ENCODE data around the gene APOC1.
"Not testable (repeated sequence)": the region's sequence is repeated elsewhere in the genome, so short reads cannot be mapped to it uniquely, and the experiment has no call there.

DNA sequence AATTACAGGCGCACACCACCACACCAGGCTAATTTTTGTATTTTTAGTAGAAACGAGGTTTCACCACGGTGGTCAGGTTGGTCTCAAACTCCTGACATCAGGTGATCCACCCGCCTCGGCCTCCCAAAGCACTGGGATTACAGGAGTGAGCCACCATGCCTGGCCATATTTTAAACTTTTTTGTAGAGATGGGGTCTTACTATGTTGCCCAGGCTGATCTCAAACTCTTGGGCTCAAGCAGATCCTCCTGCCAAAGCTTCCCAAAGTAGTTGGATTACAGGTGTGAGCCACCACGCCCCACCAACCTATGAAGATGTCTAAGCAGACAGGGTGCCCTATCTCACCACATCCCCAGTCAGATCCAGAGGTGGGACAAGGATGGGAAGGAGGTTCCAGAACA, 2.5 kb upstream of the APOC1 start:
- TF ChIP-seq, protein P1, sequence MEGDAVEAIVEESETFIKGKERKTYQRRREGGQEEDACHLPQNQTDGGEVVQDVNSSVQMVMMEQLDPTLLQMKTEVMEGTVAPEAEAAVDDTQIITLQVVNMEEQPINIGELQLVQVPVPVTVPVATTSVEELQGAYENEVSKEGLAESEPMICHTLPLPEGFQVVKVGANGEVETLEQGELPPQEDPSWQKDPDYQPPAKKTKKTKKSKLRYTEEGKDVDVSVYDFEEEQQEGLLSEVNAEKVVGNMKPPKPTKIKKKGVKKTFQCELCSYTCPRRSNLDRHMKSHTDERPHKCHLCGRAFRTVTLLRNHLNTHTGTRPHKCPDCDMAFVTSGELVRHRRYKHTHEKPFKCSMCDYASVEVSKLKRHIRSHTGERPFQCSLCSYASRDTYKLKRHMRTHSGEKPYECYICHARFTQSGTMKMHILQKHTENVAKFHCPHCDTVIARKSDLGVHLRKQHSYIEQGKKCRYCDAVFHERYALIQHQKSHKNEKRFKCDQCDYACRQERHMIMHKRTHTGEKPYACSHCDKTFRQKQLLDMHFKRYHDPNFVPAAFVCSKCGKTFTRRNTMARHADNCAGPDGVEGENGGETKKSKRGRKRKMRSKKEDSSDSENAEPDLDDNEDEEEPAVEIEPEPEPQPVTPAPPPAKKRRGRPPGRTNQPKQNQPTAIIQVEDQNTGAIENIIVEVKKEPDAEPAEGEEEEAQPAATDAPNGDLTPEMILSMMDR (IDR thresholded peaks at IDR 0.05), result not testable (repeated sequence)
- not testable (repeated sequence) for TF ChIP-seq POLR2A (IDR thresholded peaks at IDR 0.05)
